ENCODE measurements around the gene MAT2B.

MAT2B gene

DNA sequence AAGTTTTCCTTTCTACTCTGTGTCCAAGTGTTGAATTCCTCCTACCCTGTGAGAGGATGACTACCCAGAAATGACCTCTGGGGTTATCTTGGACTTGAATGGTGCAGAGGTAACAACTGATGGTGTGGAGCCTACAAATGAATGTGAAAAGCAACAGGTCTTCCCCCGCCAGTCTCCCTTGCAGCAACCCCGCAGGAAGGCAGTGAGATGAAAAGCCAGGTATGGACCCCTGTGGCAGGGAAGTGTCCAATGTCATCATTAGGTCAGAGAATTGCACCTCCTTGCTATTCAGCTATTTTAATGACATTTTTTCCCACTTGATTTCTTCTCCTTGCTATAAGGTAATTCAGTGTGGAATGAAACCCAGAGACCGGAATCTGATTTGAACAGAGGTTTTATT lies 58.5 kb downstream of the MAT2B start:
- DNase-seq (ENCODE audit: low read depth): no peak
- H3K4me3 ChIP-seq (ENCODE audit: low read length): no peak overlapping the region
- TF ChIP-seq, protein P1, sequence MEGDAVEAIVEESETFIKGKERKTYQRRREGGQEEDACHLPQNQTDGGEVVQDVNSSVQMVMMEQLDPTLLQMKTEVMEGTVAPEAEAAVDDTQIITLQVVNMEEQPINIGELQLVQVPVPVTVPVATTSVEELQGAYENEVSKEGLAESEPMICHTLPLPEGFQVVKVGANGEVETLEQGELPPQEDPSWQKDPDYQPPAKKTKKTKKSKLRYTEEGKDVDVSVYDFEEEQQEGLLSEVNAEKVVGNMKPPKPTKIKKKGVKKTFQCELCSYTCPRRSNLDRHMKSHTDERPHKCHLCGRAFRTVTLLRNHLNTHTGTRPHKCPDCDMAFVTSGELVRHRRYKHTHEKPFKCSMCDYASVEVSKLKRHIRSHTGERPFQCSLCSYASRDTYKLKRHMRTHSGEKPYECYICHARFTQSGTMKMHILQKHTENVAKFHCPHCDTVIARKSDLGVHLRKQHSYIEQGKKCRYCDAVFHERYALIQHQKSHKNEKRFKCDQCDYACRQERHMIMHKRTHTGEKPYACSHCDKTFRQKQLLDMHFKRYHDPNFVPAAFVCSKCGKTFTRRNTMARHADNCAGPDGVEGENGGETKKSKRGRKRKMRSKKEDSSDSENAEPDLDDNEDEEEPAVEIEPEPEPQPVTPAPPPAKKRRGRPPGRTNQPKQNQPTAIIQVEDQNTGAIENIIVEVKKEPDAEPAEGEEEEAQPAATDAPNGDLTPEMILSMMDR (IDR thresholded peaks at IDR 0.05; ENCODE audit: insufficient read depth, low read depth, low read length, missing control alignments): no peak

DNA sequence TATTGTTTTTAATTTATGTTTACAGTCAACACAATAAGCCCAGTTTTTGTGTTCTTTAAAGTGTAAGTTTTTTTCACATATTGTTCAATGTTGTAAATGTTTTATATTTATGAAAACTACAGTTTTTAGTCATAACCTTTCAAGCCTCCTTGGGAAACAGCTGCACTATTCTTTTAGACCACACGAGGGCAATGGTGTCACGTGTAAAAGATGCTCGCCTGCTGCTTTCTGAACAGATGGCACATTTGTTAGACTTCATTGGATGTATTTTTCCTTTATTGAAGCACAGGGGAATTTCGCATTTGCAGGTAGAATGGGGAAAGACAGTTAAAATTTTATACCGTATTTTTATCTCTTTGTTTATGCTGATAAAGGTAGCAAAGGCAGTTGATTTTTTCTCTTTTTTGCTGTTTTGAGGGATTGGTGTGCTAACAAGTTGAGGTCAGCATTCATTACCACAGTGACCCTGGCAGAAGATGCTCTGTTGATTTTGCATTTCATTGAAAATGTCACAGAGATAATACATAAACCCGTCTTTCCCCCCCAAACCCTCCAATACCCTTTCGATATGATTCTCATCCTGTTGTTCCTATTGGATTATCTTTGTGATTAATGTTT lies 59.0 kb downstream of the MAT2B start:
- no peak overlapping the region for H3K4me3 ChIP-seq (ENCODE audit: low read length)
- peak; percentile 68 for DNase-seq (ENCODE audit: low read depth)
- TF ChIP-seq, protein P1 (IDR thresholded peaks at IDR 0.05; ENCODE audit: insufficient read depth, low read depth, low read length, missing control alignments): peak; percentile 88

DNA sequence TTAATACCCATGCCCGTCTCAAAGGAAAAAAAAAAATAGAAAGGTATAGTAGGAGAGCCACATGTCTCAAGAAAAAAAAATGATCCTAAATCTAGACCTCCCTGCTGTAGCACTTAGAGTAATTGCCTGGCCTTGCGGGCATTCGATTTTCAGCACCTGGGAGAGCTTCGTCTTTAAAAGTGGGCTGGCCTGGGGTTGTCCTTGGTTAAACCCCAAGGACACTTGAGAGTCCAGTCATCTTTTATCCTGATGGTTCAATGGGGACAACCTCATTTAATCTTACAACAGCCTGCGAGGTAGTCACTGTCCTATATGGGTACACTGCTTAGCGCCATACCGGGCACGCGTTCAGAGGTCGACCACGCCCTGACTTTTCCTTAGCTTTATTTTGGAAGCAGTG lies 60.1 kb downstream of the MAT2B start:
- peak; percentile 19 for DNase-seq (ENCODE audit: low read depth)
- TF ChIP-seq, protein P1 (IDR thresholded peaks at IDR 0.05; ENCODE audit: insufficient read depth, low read depth, low read length, missing control alignments): no peak
- H3K4me3 ChIP-seq (ENCODE audit: low read length): peak overlapping the region; percentile 24

DNA sequence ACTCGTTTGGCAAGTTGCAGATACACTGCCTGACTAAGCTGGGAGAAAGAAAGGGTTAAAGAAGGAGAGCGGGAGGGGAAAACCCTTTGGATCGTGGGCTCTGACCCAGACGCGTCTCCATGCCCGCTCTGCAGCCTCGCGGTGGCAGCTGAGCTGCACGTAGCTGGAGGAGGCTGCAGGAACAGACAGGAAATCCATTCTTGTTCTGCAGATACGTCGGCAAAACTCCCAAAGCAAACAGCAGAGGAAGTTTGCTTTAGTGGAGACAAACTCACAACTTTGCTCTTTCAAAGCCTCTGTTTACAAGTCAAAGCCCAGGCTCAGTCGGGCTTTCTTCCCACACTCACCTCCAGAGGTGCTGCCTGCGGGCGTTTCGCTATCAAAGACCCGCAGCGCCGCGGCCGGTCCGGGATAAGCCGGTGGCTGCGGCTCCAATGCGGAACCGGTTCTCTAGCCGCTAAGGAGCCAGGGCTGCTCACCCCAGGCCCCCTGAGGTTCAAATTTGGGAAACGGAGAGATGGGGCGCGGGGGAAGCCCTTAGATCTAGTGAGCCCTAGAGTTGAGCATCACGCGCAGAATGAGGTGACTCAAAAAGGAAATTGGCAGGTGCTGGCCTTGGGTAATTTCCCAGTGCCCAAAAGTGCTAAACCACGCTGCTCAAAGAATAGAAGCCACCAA lies 60.7 kb downstream of the MAT2B start:
- TF ChIP-seq, protein P1 (IDR thresholded peaks at IDR 0.05; ENCODE audit: insufficient read depth, low read depth, low read length, missing control alignments): no peak
- peak overlapping the region; percentile 24 for H3K4me3 ChIP-seq (ENCODE audit: low read length)
- DNase-seq (ENCODE audit: low read depth): peak; percentile 33

DNA sequence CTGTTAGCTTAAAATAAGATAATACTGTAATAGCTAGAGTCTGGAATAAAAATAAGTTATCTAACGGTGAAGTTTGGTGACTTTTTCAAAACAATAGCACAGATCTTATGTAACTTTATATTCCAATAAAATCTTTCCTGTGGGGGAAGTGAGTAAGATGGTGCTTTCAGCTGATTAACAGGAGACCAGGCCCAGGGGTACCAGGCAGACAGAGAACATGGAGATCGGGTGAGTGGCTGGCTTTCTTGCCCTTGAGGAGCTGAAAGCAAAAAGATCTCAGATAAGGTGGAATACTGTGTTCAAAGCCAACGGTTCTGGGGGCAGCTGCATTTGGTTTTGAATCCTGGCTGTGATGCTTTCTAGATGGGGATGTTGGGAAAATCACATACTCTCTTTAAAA lies 61.3 kb downstream of the MAT2B start:
- no peak overlapping the region for H3K4me3 ChIP-seq (ENCODE audit: low read length)
- DNase-seq (ENCODE audit: low read depth): no peak
- TF ChIP-seq, protein P1 (IDR thresholded peaks at IDR 0.05; ENCODE audit: insufficient read depth, low read depth, low read length, missing control alignments): no peak

DNA sequence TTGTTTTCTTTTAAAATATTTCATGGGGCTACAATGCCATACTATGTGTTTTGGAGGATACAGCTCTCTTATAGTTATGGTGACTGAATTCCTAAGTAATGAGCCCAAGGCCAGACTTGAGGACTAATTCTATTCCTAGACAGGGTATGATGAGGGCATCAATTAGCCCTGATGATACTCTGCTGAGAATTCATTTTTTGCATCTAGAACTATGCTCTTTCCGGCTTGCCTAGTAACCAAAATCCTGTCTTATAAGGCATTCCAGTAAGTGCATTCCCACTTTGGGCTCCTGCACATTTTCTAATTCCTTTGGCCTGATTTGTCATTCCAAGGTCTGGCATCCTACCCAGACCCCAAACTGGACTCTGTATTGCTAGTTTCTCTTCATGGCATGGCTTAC lies 62.4 kb downstream of the MAT2B start:
- no peak overlapping the region for H3K4me3 ChIP-seq (ENCODE audit: low read length)
- TF ChIP-seq, protein P1 (IDR thresholded peaks at IDR 0.05; ENCODE audit: insufficient read depth, low read depth, low read length, missing control alignments): no peak
- no peak for DNase-seq (ENCODE audit: low read depth)
